ENCODE results near the gene HS1BP3. TPM values are rescaled to one million over a fixed set of nuclear protein-coding genes. Genes with fewer than 3 reads are reported as not detected.

Gene HS1BP3
- total RNA-seq, 1 donor from 2014 or later, result 21.8 TPM

GRCh38 chr2:20603791-20604190 is 47.1 kb downstream of the HS1BP3 start:
- no peak for DNase-seq (ENCODE audit: low read depth in 2 of 2)

DNA sequence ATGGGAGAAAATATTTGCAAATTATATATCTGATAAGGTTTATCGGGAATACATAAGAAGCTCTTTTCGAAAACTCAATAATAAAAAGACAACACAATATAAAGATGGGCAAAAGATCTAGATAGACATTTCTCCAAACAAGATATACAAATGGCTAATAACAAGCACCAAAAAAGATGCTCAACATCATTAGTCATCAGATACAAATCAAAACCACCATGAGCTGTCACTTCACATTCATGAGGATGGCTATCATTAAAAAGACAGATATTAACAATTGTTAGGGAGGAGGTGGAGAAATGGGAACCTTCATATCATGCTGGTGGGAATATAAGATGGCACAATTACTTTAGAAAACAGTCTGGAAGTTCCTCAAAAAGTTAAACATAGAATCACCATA is 48.1 kb downstream of the HS1BP3 start:
- DNase-seq (ENCODE audit: low read depth in 2 of 2), result no peak

- DNase-seq (ENCODE audit: low read depth in 2 of 2), result peak; percentile 61 to 65
Observed at GRCh38 chr2:20600756-20601325, 50.1 kb downstream of the HS1BP3 start.

DNA sequence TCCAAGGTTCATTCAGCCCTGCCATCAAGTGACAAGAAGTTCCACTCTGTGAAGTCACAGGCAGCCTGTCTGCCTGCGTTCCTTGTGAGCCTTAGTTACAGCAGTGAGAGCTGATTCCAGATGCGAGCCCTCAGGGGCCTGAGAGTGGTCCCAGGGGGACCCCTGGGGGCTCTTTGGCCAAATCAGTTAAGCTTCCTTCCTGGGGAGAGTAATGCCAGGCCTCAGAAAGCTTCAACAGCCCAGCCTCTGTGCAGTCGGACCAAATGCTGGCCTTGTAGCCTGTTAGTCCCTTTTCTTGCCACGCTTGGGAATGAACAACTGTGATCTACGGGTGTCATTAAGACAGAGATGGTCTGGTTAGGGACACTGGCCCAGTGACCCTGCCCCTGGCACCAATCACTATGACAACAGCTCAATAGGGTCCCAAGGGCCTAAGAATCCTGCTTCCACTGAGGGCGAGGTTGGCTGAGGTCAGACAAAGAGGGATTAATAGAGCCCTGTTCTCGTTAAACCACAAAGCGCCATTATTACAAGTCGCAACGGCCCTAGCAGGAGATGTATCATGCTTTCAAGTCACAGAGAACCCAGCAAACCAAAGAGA is 50.9 kb downstream of the HS1BP3 start:
- DNase-seq (ENCODE audit: low read depth in 2 of 2), result no peak

DNA sequence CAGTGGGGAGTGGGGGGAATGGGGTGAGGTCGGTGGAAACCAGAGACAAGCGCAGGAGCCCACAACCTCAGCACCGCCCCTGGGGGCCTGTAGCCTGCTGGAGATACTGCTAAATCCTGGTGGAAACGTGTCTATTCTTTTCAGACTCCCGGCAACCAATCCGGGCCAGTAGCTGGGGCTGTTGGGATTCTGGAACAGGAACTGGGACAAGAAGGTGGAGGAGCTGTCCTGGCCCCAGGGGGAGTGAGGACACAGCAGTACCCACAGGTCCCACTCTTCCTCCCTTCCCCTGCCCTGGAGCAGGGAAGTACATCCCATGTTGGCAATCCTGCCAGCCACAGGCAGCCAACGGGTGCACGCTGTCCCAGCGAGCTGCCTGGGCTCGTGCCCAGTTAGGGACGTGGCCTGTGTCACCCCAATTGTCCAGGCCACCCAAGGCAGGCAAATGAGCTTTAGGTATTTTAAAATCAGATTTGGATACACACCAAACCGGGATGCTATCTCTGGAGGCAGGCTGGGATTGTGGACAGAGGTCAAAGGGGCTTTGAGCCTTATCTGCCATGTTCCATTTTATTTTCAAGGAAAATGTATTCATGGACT is 51.8 kb downstream of the HS1BP3 start:
- peak in 1 of 2 donors; percentile 91 for DNase-seq (ENCODE audit: low read depth in 2 of 2)

DNA sequence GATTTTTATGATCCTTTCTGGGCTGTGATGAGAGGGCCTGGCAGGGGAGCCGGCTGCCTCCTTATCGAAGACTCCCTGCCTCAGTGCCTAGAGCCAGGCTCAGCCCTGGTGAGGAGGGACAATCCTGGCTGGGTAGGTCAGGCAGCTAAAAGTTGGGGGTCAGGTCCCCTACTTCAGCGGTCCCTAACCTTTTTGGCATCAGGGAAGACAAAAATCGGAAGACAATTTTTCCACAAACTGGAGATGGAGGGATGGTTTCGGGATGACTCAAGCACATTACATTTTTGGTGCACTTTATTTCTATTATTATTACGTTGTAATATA is 53.1 kb downstream of the HS1BP3 start:
- no peak for DNase-seq (ENCODE audit: low read depth in 2 of 2)

- peak; percentile 84 to 88 for DNase-seq (ENCODE audit: low read depth in 2 of 2)
Observed at GRCh38 chr2:20596973-20597859, 53.7 kb downstream of the HS1BP3 start.

- DNase-seq (ENCODE audit: low read depth in 2 of 2), result no peak
Observed at GRCh38 chr2:20596193-20596972, 54.5 kb downstream of the HS1BP3 start.

DNA sequence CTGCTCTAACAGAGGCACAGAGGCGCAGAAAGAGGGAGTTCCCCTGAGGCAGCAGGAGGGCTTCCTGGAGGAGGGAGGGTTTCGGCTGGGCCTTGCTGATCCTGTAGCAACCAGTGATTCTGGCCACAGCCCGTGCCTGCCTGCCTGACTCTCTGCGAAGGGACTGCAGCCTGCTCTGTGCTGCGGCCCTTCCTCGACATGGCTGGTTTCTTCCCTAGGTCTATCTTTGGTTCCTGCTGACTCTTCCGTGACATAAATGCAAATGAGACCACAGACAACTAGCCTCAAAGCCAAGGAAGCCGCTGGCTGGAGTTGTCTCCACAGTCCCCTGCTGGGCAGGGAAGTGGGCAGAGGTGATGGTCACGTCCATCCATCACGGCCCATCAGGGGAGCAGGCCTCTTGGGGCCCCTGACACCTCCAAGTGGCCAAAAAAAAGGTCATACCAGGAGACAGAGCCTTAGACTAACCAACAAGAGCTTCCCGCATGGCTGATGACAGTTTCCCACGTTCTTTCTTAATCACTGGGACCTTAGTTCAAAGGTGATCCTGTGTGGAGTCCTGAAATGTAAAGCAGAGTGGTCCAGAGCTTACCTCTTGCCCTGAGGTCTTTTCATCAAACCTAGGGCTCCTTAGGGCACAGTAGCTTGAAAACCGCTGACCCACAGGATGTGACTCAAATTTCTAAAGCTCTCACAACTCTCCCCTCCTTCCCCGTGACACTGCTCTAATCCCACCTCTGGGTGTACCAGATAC is 55.3 kb downstream of the HS1BP3 start:
- DNase-seq (ENCODE audit: low read depth in 2 of 2), result peak in 1 of 2 donors; percentile 83

GRCh38 chr2:20594957-20595356 is 55.9 kb downstream of the HS1BP3 start:
- no peak for DNase-seq (ENCODE audit: low read depth in 2 of 2)

DNA sequence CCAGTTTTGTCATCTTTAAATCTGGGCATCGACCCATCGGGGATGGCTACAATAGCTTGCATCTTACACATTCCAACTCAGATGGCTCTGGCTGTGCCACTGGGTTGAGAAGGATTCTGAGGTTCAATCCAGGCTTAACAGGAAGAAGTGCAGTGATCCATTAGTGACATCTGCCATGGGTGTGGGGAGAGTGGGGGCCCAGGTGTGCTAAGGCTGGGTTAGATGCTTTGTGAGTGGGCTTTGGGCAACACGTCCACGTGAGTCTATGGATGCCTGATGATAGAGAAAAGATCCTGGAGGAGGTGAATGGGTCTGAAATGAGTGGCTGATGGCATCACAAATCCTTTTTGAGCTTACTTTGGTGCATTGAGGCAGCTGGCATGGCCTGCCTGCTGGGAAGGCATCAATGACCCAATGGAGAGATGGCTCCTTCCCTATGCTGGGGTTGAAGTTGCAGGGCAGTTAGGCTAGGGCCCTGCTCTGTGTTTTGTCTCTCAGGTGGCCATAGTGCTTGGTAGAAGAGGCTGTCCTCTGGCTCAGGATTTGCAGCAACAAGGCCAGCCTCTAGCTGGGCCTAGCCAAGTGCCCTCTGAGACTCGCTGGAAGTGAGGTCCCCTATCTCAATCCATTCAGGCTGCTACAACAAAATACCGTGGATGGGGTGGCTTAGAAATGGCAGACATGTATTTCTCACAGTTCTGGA is 56.7 kb downstream of the HS1BP3 start:
- no peak for DNase-seq (ENCODE audit: low read depth in 2 of 2)

DNA sequence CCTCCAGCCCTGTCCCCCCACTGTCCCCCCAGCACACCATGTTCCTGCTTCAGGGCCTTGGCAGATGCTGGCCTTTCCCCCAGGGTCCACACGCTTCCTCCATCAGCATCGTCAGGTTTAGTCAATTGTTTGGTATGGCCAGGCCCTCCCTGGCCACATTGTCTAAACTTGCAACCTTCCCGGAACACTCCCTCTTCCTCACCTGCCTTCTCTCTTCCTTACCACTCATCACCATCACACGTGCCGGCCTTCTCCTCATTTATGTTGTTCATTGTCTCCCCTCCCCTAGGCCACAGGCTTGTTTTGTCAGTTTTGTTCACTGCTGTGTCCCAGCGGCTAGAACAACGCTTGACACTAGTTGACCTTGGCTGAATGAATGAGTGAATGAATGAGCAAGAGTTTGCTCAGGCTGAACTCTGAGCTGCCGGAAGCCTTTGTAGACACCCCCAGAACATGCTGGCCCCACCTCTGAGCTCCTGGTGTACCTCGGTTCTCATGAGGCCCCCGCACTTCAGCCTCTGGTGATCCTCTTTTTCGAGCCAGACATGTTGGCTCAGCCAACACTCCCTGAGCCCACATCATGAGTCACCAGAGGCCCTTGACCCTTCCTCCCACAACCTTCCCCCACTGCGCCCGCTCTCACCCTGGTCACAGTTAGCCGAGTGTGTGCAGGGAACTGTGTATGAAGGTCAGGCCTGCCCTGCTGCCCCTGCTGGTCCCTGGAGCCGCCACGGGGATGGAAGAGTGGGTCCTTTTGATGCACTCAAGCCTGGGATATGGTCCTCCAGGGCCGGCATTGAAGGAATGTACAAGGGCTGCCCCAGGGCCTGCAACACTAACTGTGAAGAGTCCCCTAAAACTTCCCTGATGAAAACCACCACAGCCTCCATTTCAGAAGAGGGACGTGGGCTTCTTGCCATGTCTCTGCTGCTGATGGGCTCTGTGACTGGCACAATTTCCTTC is 57.5 kb downstream of the HS1BP3 start:
- DNase-seq (ENCODE audit: low read depth in 2 of 2), result peak; percentile 83 to 87

DNA sequence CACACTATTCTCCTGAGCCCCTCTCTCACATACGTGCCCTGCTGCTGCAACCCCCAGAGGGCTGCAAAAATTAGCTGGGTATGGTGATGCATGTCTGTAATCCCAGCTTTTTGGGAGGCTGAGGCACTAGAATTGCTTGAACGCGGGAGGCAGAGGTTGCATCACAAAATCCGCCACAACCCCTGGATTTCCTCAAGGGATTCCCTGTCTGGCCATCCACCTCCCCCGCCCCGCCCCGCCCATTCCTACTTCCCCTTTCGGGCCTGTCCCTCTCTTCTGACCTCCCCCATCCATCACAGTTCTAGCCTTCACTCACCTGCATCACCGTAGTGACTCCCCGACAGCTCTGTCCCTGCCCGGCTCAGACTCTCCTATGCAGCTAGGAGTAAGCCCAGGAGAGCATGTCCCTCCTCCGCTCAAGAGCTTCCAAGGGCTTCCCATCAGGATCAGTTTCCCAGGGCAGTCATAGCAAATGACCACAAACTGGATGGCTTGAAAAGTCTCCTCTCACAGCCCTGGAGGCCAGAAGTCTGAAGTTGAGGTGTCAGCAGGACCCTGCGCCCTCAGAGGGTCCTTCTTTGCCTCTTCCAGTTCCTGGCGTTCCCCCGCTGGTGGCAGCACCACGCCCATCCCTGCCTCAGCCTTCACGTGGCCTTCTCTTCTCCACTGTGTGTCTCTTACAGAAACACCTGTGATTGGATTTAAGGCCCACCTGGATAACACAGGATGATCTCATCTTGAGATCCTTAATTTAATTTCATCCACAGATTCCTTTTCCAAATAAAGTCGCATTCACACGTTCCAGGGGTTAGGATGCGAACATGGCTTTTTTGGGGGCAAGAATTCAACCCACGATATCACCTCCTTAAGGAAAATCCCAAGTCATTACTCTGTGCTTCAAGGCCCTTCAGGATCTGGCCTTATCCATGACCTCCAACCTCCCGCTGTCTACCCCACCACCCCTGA is 58.5 kb downstream of the HS1BP3 start:
- no peak for DNase-seq (ENCODE audit: low read depth in 2 of 2)

DNA sequence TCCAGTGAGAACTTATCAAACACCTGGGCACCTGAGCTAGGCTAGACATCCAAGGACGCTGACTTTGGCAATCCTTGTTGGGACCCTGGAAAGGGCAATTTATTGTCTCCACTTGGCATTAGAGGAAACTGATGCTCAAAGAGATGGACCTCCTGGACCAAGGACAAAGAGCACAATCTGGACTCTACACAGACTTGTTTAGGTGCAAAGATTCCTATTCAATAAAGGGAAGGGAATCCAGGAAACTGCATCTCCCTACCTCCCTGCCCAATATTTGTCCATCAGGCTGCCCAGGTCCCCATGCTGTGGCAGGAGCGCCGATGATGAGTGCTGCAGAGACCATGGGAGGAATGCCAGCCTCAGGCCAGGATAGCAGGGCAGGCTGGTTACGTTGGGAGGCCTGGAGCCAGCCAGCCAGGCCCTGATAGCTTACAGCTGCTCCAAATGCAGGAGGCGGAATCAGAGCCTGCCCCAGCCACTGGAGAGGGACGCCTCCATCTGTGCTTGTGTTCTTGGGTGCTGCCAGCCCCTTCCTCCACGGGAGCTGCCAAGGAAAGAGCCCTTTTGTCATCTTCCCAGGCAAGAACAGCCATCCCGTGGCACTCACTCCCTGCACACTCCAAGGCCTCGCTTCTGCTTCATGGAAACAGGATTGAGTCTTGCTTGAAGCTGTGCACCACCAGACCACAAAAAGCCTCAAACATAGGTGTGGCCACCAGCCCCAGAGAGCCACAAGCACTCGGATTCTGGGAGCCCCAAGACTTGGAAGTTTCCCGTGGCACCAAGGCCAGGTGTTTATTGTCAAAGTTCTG is 60.0 kb downstream of the HS1BP3 start:
- no peak for DNase-seq (ENCODE audit: low read depth in 2 of 2)

DNA sequence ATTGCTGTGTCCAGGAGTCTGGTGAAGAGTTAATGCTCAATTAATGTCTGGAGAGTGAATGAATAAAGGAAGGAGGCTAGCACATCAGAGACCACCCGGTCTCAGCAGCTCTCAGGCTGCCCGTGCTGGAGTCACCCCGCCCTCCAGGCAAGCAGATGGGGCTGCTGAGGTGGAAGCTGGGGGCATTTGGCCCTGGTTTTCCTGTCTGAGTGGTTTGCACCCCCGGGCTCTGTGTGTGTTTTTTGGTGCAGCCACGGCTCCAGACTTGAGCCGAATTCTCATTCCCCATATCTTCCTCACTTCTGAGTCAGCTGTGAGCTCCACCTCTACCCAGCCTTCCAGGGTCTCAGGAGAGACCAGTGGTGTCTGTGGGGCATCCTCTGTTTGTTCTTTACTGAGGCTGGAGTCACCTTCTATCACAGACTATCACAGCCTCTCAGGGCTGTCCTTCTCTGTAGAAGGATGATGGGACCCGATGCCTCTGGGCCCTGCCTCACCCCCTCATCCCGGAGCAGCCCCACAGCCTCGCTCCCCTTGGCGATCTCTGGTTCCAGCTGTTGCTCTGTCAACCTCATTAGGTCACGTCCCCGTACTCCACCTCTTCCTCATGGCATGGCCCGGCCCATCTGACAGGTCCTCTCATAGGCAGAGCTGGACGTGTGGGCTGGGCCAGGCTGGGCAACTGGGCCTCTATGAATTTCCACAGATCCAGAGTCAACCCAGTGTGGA is 60.8 kb downstream of the HS1BP3 start:
- no peak for DNase-seq (ENCODE audit: low read depth in 2 of 2)

All from lung microvascular endothelial cell (primary cell).